K562 (cell line): ENCODE results near the gene TMC4. TPM values are rescaled to one million over a fixed set of nuclear protein-coding genes. Genes with fewer than 3 reads are reported as not detected.

Source experiments
- ARID1B ChIP-seq: fragments of 450-650 bp; IDR thresholded peaks from 2 replicates; pipeline ENCODE4 v1.6.1; 2016; ENCODE audit warnings: antibody characterized with exemption, mild to moderate bottlenecking, inconsistent platforms
- ARID3A ChIP-seq: IDR thresholded peaks from 2 replicates; pipeline ENCODE4 v1.6.1; 2012; ENCODE audit warnings: low read depth, low read length, improper control_type of control experiment, borderline replicate concordance
- CHCHD3 ChIP-seq: fragments of 250-450 bp; sonication (Bioruptor Pico); IDR thresholded peaks from 2 replicates; pipeline ENCODE4 v2.1.2; 2022; ENCODE audit warnings: mild to moderate bottlenecking
- CTCFL ChIP-seq: IDR thresholded peaks from 2 replicates; pipeline ENCODE4 v1.6.1; 2011; ENCODE audit warnings: borderline replicate concordance, low read depth, mild to moderate bottlenecking, moderate library complexity, low read length; ENCODE audit not compliant: insufficient read depth, poor library complexity, severe bottlenecking
- ELF1 ChIP-seq: fragments of 200-800 bp; sonication (Bioruptor generic); IDR thresholded peaks from 2 replicates; pipeline ENCODE4 v1.6.1; 2016; ENCODE audit warnings: missing genetic modification characterization, missing compliant biosample characterization
- ETV6 ChIP-seq, 3 experiments: fragments of 150-350 bp in 1 of 3; sonication (generic) in 1 of 3; formaldehyde crosslinking in 1 of 3; IDR thresholded peaks; 2 replicates each; pipeline versions ENCODE4 v1.6.1 to v1.8.0; 2014 to 2022; ENCODE audit warnings: borderline replicate concordance in 2 of 3, low read depth in 2 of 3, antibody characterized with exemption in 1 of 3, low read length in 1 of 3, mild to moderate bottlenecking in 1 of 3, missing genetic modification reagents in 1 of 3
- HES1 ChIP-seq: fragments of 450-650 bp; IDR thresholded peaks from 2 replicates; pipeline ENCODE4 v1.6.1; 2016; ENCODE audit warnings: low read depth, mild to moderate bottlenecking, moderate library complexity
- LCOR ChIP-seq: sonication (generic); formaldehyde crosslinking; IDR thresholded peaks from 2 replicates; pipeline ENCODE4 v1.8.0; 2022; ENCODE audit warnings: mild to moderate bottlenecking, missing genetic modification reagents
- NFRKB ChIP-seq: fragments of 450-650 bp; IDR thresholded peaks from 2 replicates; pipeline ENCODE4 v1.6.1; 2016; ENCODE audit warnings: low read depth
- RBM25 ChIP-seq: fragments of 200-400 bp; formaldehyde crosslinking; IDR thresholded peaks from 2 replicates; pipeline ENCODE4 v1.6.1; 2018; ENCODE audit warnings: low read length, low read depth, moderate library complexity; ENCODE audit not compliant: severe bottlenecking
- TEAD1 ChIP-seq, 2 experiments: fragments of 450-650 bp in 1 of 2; sonication (generic) in 1 of 2; formaldehyde crosslinking; IDR thresholded peaks; 2 replicates each; pipeline versions ENCODE4 v1.4.0 to v1.8.0; 2020 to 2022; ENCODE audit warnings: mild to moderate bottlenecking in 2 of 2, missing genetic modification reagents in 1 of 2
- ZBTB40 ChIP-seq, 2 experiments: fragments of 450-650 bp in 1 of 2; sonication (generic) in 1 of 2; formaldehyde crosslinking in 1 of 2; IDR thresholded peaks; 2 replicates each; pipeline versions ENCODE4 v1.7.1 to v1.9.0; 2016 to 2022; ENCODE audit warnings: inconsistent platforms in 1 of 2, mild to moderate bottlenecking in 1 of 2, missing genetic modification reagents in 1 of 2
- ZNF3 ChIP-seq: fragments of 250-450 bp; sonication (Bioruptor Pico); IDR thresholded peaks from 2 replicates; pipeline ENCODE4 v1.5.0; 2021; ENCODE audit warnings: mild to moderate bottlenecking, moderate library complexity
- ZNF354B ChIP-seq: fragments of 250-450 bp; sonication (Bioruptor Pico); IDR thresholded peaks from 2 replicates; pipeline ENCODE4 v1.4.0; 2020
- polyA plus RNA-seq, 8 experiments: library from polyadenylated mRNA; depleted of rRNA in 4 of 8; stranded (reverse) in 5 of 8; unstranded in 3 of 8; fragments of >200 nt; fragmentation: Nextera tagmentation in 2 of 8; fragmentation: Illumina TruSeq in 1 of 8; extraction: Ambion mirVana in 2 of 8; extraction: Trizol in 1 of 8; gene quantifications; 2 replicates each; pipeline versions ENCODE4 v1.2.1 to v1.2.3, GENCODE V29; 2011 to 2014; ENCODE audit warnings: inconsistent platforms in 1 of 8, missing spikeins in 1 of 8
- total RNA-seq, 7 experiments: library from RNA; depleted of rRNA in 6 of 7; stranded (reverse); fragments of >200 nt in 6 of 7; fragmentation: Illumina TruSeq in 2 of 7; extraction: Trizol in 2 of 7; gene quantifications; 2 replicates each; pipeline versions ENCODE4 v1.2.1 to v1.2.3, GENCODE V29; 2011 to 2021; ENCODE audit warnings: low replicate concordance in 1 of 7

TMC4 gene
- total and polyA plus RNA-seq, 9 of the 15 experiments (the other 6 are each of a cell fraction or from before 2014, with no cell fraction given) = 0.12 to 0.79 (median 0.36) TPM; not detected in 2

- no peak for TF ChIP-seq ZBTB40 (IDR thresholded peaks at IDR 0.05)
- TF ChIP-seq ZBTB40 (CRISPR knock-in tag; IDR thresholded peaks at IDR 0.05) = no peak
- no peak for TF ChIP-seq LCOR (CRISPR knock-in tag)
- no peak for TF ChIP-seq ARID3A
- no peak for TF ChIP-seq ELF1 (tag)
- TF ChIP-seq NFRKB = no peak
- TF ChIP-seq RBM25 = no peak
- TF ChIP-seq CTCFL = no peak
- TF ChIP-seq HES1 = no peak
- TF ChIP-seq ZNF354B (CRISPR knock-in tag) = no peak
- no peak for TF ChIP-seq TEAD1 (CRISPR knock-in tag; IDR thresholded peaks at IDR 0.05)
- no peak for TF ChIP-seq ETV6 (IDR thresholded peaks at IDR 0.05; ENCODE audit: borderline replicate concordance in 1 of 2, low read depth in 2 of 2, low read length in 1 of 2)
- no peak for TF ChIP-seq ETV6 (CRISPR knock-in tag; IDR thresholded peaks at IDR 0.05; ENCODE audit: borderline replicate concordance)
- TF ChIP-seq ZNF3 (CRISPR knock-in tag) = no peak
- no peak for TF ChIP-seq CHCHD3
- TF ChIP-seq ARID1B = no peak
- TF ChIP-seq, all 486 proteins: peak for 0
Measured at GRCh38 chr19:54129617-54129996, 43.4 kb downstream of the TMC4 start (continued).
